Cerebellar cortex (tissue), 1 donor: ENCODE measurements around the gene SORBS1.

Experiments used
- DNase-seq: peaks from one replicate; pipeline ENCODE4 v3.0.0-alpha.2; 2015; ENCODE audit warnings: low spot score

SORBS1 gene

DNA sequence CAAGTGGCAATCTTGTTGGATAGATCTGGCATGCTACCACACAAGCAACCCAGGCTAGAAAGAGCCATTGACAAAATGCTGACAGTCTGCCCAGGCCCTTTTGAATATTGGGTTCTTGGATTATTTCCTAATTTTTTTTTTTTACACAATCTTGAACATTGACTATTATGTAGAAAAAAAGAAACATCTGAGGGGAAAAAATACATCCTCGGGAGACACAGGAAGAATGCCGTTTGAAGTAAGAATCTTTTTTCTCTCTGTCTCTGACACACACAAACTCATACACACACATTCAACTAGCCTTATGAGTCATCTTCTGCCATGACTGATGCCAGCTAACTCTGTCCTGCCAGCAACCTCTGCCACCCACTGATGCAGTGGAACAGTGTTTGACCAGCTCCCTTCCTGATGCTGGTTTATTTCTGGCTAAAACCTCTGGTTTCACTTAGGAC lies 47.2 kb downstream of the SORBS1 start:
- DNase-seq, result peak; percentile 75

DNA sequence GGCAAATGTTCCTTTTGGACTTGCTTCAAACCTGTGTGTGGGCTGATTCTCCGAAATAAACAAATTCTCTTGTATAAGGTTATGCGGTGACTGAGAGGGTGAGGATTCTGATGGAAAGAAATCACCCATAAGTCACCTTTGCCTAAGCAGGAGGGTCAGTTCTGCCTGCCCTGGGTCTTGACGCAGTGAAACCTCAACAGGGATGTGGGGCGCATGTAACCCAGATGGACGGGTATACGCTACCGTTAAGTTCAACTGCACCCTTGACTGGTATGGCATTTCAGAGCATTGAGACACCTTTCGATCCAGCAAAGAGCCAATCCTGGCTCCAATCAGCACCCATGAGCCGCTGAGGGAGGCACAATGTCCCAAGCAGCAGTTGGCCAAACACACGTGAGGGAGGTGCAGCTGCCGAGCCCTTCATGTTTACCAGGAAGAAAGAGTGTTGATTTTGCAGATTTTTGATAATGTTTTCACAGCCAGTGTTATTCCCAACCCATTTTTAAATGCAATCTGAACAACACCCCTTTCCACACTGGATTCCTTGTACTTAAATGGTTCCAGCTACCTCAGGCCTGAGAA lies 48.1 kb downstream of the SORBS1 start:
- no peak for DNase-seq

DNA sequence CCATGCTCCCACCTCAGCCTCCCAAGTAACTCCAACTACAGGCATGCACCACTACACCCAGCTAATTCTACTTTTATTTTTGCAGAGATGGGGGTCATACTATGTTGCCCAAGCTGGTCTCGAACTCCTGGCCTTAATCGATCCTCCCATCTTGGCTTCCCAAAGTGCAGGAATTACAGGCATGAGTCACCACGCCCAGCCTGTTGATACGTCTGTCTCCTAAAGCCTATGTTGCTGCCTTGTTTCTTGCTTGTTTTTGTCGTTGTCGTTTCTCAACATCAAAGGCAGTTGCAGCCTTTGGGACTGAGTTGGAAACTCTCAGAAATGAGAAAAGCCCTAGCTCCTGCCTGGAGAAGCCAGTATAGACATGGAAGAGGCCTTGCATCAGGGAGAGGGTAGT lies 49.9 kb downstream of the SORBS1 start:
- DNase-seq, result no peak

DNA sequence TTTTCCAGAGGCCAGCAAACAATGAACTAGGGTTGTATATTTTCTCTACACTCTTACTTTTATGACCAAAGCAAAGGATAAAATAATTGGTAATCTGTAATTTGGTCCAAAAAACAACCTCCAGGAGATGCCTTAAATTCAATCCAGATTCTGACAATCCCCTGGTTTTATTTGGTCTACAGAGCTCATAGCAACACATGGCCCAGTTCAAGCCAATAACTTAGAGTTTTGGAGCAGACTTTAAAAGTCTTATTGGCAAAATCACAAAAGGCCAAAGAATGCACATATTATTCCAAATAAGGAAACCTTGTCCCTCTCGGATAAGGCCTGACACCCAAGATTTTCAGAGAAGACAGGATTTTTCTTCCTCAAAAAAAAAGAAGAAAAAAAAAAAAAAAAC lies 51.9 kb downstream of the SORBS1 start:
- DNase-seq, result no peak

DNA sequence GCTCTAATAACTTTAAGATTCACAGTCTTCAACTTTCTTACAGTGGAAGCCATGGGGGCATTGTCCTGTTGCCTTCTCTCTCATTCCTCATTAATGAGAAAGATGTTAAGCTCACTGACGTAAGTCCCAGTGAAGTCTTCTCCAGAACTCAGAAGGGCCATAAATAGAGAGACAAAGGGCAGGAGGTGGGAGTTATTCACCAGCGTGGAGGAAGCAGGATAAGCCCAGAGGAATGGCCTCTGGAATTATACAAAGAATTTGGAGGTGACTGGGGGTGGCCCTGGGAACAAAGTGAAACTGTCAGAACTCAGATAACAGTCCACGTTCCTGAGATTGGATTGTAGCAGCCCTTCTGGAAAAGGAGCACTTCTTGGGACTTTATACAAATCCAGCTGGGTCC lies 52.4 kb downstream of the SORBS1 start:
- no peak for DNase-seq

DNA sequence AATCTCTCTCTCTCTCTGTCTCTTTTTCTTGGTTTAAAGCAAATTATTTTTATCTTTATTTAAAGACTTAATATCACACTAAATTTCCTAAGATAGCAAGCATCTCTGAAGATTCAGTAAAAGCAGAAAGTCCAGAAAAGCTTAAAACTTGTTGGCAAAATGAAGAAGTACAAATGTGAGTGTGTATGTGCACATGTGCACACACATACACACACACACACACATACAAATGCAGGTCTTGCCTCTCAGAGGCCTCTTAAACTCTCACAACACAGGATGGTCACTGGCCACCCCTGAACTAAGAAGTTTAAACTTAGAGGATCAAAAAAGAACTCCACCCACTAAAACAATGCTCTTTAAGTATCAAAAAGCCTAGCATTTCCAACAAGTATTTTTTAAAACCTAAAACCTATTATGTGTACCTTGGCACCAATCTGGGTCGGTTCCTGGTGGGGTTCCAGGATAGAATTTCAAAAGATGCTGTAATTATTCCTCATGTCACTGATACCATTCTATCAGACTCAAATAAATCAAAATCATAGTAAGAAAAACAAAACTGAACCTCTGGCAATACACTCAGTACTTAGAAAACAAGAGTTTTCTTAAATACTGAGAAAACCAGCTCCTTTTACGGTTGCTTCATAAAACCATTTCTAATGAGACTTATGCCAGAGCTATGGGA lies 55.0 kb downstream of the SORBS1 start:
- DNase-seq, result no peak

DNA sequence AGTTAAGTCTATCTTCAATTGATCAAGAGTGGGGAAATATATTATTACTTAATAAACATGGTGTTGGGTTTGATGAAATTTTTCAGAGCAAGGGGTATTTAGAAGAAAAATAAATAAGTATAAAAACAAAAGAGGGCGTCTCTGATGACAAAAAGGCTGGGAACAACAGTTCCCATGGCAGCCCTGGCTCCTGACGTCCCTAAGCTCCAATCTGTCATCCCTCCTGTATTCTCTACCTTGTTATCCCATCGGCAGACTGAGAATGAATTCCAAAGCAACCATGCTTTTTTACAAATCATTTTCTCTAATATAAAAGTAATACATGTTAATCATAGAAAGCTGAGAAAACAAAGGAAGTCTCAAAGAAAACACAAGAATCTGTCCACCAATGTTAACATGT lies 55.5 kb downstream of the SORBS1 start:
- peak; percentile 78 for DNase-seq

DNA sequence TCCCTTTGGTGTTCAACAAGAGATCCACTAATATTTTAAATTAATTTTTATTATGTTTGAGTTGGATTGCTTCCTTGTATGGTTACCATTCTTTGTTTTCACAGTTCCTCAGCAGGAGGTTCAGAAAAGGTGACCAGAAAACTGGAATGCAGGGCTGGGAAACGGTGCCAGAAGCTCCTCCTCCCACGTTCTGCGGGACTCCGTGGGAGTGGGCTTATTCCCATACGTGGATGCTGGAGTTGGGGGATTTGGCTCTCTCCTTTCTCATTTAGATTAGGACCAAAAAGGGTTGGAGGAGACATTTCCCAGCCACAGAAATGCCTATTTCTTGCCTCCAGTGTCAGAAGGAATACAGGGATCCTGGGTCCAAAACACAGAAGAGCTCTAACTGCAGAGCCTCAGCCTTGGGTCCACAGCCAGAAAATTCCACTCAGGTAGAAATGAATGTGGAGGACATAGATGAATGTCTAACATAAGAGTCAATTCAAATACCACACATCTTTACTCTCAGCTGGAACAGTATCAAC lies 56.0 kb downstream of the SORBS1 start:
- DNase-seq, result peak; percentile 59

DNA sequence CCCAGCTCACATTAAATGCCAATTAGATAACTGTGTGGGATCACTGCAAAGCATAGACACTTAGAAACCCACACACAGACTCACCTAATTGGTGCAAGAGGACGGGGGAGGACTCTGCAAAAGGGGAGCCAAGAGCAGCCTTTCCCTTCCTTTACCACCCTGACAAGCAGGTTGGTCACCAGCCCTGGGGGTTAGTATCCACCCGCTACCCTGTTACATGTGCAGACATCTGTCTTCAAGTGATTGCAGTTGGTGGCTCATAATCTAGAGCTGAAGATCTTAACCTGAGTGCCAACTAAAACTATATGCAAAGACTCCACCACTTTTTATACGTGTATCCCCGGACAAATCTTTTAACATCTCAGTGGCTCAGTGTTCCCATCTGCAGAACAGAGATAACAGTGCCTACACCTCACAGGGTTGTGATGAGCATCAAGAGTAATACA lies 56.9 kb downstream of the SORBS1 start:
- DNase-seq, result no peak

DNA sequence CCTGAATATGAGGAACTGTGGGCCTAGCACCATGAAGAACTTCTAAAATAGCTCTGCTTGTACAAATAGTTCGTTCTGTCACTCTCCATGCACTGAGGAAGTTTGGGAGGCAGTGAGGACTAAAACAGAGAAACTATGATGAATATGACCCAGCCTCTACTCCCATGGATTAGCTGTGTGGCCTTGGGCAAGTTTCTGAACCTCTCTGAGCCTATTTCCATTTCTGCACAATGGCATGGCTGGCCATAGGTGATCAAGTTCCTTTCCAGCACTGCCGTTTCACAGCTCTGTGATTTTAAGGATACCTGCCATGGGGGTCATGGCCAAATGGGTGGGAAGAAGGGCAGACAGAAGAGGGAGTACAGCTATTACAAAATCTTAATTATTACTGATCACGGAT lies 57.6 kb downstream of the SORBS1 start:
- DNase-seq, result no peak

DNA sequence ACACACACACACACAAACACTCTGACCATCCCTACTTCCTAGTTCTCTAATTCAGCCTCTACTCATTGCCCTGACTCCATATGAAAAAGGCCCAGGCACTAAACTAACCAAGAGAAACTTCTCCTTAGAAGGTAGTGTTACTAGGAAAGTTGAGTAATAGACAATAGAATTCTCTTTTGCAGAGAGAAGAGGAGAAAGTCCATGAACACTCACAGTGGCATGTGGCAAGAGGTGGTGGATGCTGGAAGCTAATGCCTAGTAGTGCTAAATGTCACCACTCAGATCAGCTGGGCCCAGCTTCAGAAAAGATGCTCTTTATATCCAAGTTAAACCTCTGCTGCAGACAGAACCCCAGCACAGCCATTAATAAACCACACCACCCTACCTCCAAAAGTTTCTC lies 58.2 kb downstream of the SORBS1 start:
- no peak for DNase-seq

DNA sequence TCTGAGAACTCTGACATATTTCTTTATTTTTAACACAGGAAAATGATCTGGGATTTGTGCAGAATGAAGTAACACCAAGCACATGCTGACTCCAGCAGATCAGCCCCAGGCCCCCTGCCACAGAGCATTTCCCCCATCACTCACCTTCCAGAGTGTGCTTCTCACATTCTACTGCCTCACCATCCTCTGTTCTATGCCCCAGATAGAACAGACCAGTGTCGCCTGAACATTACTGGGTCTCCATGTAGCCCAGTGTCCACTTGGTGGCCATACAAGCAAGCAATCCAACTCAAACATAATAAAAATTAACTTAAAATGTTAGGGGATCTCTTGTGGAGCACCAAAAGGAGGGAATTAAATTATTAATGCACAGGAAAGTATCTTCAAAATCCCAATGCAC lies 58.8 kb downstream of the SORBS1 start:
- no peak for DNase-seq

DNA sequence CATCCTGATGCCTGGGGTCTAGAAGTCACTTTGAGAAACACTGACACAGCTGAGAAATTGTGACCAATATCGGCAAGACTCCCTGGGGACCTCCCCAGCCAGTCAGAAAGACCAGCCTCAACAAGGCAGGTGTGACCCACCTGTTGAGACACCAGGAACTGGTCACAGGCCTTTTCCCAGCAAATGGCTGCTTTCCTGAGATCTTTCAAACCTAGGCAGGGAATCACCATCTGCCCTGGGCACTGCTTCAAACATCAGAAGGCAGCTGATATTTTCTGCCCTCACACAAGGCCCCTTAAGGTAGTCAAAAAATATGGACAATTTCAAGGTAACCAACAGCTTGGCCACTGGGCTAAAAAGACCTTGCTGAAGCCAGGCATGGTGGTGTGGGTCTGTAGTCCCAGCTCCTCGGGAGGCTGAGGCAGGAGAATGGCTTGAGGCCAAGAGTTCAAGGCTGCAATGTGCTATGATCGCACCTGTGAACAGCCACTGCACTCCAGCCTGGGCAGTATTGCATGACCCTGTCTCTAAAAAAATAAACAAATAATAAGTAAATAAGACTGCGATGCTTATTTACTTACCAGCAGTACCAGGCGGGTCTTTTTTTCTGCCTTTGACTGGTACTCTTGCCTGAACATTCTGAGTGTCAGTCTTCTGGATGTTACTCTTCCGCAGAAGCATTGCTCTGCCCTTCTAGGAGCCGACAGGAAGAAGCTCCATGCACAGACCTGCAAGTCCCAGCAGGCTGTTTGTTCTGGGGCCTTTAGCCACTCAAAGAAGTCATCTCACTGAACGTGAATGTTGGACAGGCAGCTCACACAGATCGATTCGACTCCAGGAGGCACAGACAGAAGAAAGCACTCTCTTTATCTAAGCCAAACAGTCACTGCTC lies 59.7 kb downstream of the SORBS1 start:
- DNase-seq, result peak; percentile 67

DNA sequence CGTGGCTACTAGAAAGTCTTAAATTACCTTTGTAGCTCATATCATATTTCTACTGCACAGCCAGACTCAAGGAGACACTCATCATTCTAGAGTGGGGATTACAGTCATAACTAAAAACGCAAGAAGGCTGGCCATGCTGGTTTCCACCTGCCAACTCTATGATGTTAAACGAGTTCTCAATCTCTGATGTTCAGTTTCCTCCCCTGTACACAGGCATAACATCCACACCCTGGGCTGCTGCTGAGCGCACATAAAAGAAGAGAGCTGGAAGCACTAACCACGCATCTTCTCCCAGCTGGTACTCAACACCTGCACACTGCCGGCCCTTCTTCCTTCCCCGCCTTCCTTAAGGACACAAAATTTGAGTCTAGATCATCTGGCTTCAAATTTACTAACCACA lies 60.5 kb downstream of the SORBS1 start:
- no peak for DNase-seq

DNA sequence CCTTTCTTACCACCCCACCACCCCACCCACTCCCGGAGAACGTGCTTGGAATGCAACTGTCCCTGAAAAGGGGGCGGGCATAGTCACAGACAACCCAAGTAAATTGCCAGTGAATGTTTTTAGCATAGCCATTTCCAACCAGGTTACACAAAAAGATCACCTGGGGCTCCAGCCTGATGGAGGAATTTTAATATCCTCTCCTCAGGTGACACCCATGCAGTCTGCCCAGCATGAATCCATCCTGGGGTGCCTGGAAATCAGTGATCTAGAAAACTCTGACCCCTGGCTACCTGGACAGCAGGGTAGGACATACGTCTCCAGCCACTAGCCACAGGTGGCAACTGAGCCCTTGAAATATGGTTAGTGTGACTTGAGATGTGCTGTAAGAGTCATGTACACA lies 61.1 kb downstream of the SORBS1 start:
- no peak for DNase-seq

DNA sequence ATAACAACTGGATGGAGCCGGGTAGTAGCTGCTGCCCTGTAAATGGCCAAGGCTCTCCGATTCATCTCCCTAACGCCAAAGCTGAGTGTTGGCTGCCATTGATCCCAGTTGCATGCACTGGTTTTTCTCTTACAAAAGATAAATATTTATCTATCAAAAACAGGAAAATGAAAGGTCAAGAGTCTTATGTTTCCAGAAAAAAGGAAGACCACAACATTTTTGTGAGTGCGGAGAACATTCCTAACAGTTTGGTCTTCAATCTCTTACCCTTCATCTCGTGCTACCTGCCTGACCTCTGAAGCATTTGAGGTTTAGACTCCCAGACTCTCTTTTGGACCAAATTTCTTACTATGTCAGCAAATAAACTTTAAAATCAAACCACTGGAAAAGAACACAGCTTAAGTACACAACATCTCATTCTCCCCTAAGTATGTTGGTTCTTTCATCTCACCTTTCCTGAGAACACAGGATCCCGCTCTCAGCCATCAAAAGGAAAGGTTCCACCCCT lies 61.6 kb downstream of the SORBS1 start:
- DNase-seq, result no peak

DNA sequence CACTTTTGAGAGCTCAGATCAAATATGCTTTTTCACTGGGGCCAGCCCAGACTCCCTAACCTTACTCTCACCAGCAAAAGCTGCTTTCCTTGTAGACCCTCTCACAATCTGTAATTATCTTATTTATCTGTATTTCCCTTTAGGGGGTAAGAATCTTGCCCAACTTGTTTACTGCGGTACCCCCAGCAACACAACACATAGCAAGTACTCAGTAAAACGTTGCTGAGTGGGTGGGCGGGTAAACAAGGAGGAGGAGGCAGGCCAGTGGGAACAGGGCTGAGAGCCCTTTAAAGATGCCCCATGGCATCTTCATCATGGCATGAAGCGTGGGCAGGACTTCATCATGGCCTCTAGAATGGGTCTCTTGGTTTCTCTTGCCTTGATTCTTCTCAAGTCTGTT lies 64.2 kb downstream of the SORBS1 start:
- DNase-seq, result no peak

DNA sequence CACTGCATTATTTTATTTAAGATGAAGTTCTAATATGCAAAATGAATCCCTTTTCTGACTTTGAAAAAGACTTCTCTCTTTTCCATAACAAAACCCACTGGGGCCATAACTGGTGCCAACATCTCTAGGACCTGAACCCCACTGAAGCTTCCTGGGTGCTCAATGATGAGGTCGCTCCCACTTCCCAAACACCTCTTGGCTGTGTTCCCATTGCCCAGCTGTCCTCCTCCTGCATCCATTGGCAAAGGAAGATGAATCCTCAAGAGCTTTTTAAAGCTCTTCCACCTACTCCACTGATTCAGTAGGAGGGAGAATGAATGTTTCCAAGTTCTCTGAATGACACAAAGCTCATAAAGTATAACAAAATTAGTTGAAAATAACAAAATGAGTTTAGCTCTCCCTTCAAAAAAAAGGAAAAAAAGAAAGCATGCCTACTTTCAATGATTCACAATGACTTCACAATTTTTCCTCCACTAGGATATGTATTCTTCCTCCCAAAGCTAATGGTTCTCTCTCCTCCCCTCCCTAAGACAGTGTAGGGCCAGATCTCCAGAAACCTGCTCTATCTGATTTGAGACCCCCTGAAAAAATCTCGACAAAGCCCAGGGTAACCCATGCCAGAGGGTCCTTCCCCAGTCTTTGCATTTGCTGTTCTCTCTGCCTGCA lies 64.8 kb downstream of the SORBS1 start:
- no peak for DNase-seq

DNA sequence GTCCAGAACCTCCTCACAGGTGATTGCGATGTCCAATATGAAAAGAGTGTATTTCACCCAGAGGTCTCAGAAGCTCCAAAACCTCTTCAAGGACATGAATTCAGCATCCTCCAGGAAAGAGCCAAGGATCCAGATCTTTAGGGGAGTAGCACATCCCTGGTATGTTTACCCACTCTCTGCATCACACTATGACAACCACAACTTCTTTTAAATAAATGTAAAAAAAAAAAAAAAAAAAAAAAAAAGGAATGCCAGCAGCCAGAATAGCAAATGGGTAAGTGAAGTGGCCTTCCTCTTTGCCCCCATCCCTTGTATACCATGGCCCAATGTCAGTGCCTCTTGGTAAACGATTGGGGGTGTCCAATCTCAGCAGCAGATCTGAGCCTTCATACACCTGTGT lies 67.3 kb downstream of the SORBS1 start:
- no peak for DNase-seq

DNA sequence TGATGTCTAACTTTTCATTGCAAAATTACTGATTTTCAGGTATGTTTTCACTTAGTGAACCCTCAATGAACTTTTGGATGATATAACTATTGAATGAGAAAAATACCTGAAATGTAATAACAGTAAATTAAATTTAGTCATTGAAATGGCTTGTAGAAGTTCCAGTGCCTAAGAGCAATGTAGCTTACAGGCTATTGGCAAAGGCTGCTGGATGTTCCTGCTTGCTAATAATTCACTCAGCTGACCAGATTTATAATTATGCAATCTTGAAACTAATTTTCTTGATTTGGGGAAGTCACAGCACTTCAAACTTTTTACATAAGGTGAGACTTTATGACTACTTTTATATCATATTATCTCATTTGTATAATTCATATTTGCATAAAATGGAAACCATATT lies 73.2 kb downstream of the SORBS1 start:
- no peak for DNase-seq

DNA sequence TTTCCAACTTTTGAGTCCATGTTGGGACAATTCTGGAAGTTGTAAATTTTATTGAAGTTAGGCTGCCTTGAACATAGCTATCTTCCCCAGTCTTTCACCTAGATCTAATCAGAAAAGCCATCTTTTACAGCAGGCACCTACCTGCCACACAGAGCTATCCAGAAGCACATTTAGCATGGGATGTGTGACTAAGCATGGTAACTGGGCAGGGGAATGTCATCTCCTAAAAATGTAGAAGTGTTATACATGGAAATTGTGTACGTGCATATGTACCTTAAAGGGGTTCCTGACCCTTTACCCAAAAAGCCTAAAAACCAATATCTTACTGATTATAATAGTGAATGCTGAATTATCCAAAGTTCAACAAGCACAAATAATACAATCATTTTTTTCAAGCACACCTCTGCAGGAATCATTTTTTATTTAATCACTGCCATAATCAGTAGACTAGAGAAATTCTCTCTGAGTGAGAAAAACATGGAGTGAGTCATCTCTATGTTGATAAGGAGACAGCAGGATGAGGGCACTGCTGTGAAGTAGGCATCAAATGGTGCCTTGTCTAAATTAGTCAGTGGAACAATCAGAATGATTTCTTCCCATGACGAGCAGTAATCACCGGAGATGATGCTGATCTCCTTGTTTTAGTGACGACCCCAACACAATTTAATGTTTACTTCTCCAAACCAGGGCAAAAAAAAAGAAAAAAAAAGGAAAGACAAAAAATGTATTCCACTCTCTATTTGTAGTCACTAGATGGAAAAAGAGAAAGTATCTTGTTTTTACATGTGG lies 75.9 kb downstream of the SORBS1 start:
- no peak for DNase-seq
